Right renal pelvis (tissue), 4 donors: ENCODE measurements around the gene PRDM11. TPM values are rescaled to one million over a fixed set of nuclear protein-coding genes. Genes with fewer than 3 reads are reported as not detected.

Experiments used
- DNase-seq, 4 donors: peaks; one replicate each; pipeline ENCODE4 v3.0.0-alpha.2; 2013; ENCODE audit warnings: low read depth in 4 of 4, low spot score in 3 of 4, missing footprints in 1 of 4
- polyA plus RNA-seq, 4 donors: library from polyadenylated mRNA; unstranded; fragments of 120-200 nt; gene quantifications; one replicate each; pipeline ENCODE4 v1.2.1, GENCODE V29; 2013; ENCODE audit not compliant: insufficient read length in 4 of 4

Gene PRDM11
- polyA plus RNA-seq, 4 donors: 20.3 to 21.8 (median 21.4) TPM

GRCh38 chr11:45208135-45208534 is 61.7 kb downstream of the PRDM11 start:
- DNase-seq: no peak

- peak in 1 of 4 donors; percentile 4 for DNase-seq
These were observed 62.8 kb downstream of the PRDM11 start for GRCh38 chr11:45209000-45209879.

DNA sequence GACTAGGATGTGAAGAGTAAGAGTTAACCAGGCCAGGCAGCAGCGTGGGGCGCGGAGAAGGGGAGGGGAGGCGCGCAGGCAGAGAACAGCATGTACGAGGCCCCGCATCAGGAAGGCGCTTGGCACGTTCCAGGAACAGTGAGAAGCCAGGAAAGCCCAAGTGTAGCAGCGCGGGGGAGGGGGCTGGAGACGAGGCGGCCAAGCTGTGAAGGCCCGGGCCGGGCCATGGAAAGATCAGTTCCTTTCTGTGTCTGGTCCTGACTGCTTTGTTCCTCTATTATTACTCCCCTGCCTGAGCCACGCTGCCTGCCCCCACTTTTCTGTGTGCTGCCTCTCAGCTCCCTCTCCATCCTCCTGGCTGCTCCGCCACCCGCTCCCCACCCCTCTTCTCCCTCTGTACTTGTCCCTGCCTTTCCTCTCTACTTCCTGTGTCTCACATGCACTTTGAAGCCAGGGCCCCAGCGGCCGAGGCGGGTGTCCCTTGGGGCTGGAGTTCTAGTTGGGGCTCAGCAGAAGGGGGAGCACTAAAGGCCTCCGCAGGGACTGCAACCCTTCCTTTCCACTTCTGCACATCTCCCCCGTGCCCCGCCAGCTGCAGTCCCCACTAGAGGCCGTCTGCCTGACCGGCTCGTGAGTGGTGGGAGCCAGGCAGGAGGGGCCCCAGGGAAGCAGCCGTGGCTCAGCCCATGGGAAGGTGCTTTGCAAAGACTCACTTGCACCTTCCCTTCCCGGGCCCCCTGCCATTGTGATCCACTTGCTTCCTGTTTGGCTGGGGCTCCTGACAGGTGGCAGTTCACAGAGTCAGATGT is 63.7 kb downstream of the PRDM11 start:
- DNase-seq: peak; percentile 63 to 82 (median 72)

GRCh38 chr11:45210846-45211245 is 64.4 kb downstream of the PRDM11 start:
- DNase-seq: no peak

GRCh38 chr11:45211732-45212131 is 65.3 kb downstream of the PRDM11 start:
- DNase-seq: no peak

- DNase-seq: no peak
These were observed 66.3 kb downstream of the PRDM11 start for GRCh38 chr11:45212566-45213315.

DNA sequence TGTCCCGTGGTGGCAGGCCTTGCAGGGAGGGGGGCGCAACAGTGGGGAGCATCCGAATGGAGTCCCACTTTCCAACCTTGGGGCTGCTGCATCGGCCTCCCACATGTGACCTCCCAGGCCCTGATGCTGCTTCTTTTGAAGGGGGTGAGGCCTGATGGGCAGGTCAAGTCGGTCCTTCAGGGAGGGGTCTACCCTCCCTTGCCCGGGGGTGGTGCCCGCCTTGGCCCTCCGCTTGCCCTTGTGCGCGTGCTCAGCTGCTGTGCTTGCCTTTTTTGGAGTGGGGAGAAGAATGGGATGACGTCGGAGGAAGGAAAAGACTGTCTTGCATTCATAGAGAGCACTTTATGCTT is 66.9 kb downstream of the PRDM11 start:
- no peak for DNase-seq

DNA sequence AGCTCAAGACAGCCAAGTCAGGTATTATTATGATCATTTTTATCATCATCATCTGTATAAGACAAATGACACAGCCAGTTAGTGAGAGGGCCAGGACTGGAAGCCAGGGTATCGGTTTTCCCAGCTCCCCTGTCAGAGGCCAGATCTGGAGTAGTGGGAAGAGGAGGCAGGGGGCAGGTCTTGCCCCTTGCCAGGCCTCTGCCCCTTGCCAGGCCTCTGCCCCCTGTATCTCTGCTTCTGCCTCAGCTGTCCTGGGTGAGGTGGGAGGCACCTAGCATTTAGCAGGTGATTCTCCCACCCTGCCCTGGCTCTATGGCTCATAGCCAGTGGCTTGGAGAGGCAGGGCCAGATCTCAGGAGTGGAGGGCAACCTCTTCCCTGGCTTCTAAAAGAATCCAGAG is 67.3 kb downstream of the PRDM11 start:
- DNase-seq: no peak

DNA sequence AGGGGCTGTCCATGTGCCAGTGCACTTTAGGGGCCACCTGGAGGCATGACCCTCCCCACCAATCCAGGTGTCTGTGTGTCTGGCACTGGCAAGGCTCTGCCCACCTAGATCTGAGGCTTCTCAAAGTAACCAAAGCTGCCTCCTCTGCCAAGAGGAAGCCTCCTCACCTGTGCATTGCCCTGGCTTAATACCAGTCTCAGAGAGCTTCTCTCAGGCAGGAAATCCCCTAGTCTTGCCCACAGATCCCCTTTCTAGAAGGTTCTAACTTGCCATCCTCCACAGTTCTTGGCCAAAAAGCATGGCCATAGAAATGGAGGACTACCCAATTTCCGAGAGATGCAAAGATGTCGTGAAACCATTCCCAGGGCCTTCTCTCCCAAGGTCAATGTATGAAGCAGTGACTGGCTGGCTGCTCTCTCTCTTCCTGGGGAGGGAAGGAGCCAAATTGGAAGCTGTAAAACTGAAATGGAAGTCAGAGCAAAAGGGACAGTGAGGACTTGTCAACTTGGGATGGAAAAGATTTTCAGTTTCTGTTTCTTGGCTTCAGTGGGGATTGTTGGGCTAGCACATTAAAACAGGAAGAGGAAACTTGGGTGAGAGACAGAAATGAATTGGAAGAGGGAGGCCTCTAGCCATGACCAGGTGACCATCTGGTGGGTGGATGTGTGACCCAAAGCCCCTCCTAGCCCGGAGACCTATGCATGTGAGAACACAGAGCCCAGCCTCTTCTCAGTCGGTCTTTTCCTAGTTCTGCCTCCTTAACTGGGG is 68.8 kb downstream of the PRDM11 start:
- DNase-seq: no peak

DNA sequence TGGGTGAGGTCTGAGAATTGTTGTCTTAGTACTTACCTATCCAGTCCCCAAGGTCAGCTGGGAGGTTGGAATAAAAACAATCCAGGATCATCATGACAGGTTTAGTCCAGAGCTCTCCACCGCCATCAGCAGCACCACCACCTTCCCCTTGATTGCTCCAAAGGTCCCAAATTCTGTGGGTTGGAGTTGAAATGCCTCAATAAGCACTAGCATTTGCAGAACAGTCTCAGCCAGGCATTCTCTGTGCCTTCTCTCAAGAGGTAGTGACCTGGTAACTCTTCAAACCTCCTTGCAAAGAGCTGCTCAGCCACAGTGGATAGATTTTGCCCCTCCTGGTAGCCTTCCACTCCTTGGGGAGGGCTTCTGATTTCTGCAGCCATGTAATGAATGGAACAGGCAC is 69.6 kb downstream of the PRDM11 start:
- no peak for DNase-seq

DNA sequence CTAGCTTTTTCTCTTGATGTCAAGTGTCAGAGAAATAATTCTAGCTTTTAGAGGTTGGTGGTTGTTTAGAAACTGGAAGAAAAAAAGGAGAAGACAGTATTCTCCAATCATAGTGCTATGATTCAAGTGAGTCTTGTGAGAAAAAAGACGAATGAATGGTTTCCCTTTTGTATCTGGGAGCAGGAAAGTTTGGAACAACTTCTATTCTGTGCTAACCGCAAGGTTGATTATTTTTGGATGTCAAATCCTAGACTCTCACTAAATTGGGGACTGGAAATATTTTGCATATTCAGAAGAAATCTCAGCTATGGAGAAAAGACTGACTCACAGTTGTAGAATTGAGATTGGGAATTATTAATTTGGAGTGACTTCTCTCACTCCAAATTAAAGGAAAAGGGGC is 70.5 kb downstream of the PRDM11 start:
- no peak for DNase-seq

DNA sequence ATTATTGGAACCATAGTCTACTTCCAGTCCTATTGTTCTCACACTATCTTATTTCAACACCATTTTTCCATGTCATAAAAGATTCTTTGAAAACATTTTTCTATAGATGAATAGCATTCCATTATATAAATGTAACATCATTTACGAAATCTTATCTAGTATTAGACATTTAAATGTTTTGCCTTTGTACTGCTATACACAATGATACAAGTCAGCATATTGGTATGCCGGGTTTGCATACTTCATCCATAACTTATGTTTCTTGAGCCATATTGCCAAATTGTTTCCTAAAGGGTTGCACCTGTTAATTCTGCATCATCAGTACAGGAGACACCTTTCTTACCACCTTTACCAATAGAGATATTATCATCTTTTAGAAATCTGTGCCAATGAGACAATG is 71.6 kb downstream of the PRDM11 start:
- no peak for DNase-seq

DNA sequence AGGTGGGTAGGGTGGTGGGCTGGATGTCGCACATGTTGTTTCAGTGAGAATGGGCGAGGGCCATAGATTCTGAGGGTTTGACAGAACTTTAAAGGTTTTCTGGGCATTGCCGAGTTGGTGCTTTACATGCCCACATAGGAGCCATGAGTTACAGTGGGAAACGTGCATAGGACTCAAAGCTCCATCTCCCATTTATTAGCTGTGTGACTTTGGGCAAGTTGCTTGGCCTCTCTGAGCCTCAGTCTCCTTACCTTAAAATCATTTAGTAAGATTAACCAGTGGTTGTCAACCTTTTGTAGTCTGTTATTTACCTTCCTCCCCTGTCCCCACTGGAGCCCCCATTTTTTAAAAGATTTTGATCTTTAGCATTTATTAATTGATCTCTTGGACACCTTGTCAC is 72.3 kb downstream of the PRDM11 start:
- DNase-seq: no peak

DNA sequence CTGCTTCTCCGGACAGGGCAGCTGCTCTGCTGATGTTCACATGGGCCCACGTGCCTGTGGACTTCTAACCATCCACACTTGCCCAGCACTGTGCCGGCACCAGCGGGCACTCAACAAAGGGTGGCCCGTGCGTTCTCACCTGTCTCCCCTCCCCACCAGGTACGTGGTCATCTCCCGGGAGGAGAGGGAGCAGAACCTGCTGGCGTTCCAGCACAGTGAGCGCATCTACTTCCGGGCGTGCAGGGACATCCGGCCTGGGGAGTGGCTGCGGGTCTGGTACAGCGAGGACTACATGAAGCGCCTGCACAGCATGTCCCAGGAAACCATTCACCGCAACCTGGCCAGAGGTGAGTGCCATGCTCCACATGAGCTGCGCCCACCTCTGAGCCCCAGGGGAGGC is 73.0 kb downstream of the PRDM11 start:
- DNase-seq: no peak

DNA sequence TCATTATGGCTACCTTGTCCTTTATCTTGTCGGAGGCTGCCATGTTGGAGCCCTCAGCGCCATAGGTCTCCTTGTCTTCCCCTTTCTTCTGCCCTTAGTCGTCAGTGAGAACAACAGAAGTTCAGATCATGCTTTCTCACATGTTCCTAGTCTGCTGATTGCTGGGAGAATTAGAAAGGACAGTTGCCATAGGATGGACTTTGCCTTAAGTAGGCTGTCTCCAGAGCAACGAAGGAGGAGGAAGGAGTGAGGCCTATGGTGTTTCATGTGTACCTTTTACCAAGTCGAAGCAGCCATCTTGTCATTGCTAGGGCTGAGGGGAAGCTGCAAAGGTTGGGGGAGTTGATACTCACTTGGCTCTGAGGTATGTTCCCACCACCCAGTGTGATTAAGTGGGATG is 77.1 kb downstream of the PRDM11 start:
- DNase-seq: no peak

- no peak for DNase-seq
These were observed 78.3 kb downstream of the PRDM11 start for GRCh38 chr11:45224766-45225165.

GRCh38 chr11:45225277-45225676 is 78.8 kb downstream of the PRDM11 start:
- no peak for DNase-seq

DNA sequence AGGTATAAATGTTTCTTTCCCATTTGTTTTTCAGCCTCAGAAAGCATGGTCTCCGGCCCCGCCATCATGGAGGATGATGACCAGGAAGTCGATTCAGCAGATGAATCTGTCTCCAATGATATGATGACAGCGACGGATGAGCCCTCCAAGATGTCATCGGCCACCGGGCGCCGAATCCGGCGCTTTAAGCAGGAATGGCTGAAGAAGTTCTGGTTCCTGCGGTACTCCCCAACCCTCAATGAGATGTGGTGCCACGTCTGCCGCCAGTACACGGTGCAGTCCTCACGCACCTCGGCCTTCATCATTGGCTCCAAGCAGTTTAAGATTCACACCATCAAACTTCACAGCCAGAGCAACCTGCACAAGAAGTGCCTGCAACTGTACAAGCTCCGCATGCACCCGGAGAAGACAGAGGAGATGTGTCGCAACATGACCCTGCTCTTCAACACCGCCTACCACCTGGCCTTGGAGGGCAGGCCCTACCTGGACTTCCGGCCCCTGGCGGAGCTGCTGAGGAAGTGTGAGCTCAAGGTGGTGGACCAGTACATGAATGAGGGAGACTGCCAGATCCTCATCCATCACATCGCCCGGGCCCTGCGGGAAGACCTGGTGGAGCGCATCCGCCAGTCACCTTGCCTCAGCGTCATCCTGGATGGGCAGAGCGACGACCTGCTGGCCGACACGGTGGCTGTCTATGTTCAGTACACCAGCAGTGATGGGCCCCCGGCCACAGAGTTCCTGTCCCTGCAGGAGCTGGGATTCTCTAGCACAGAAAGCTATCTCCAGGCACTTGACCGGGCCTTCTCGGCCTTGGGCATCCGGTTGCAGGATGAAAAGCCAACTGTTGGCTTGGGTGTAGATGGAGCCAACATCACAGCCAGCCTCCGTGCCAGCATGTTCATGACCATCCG is 79.8 kb downstream of the PRDM11 start:
- no peak for DNase-seq

DNA sequence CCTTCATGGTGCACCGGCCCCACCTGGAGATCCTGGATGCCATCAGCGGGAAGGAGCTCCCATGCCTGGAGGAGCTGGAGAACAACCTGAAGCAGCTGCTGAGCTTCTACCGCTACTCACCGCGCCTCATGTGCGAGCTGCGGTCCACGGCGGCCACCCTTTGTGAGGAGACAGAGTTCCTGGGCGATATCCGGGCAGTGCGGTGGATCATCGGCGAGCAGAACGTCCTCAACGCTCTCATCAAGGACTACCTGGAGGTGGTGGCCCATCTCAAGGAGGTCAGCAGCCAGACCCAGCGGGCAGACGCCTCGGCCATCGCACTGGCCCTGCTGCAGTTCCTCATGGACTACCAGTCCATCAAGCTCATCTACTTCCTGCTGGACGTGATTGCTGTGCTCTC is 80.5 kb downstream of the PRDM11 start:
- no peak for DNase-seq
